Midbrain (tissue), 1 donor: ENCODE data around the gene ENKD1.

Source experiments
- DNase-seq: peaks from one replicate; lab custom pipeline; 2025; lab: John Stamatoyannopoulos, UW

ENKD1 gene

GRCh38 chr16:67678354-67679023, 11.9 kb upstream of the ENKD1 start:
- DNase-seq, result no peak

GRCh38 chr16:67677712-67678111, 11.2 kb upstream of the ENKD1 start:
- DNase-seq, result no peak

- no peak for DNase-seq
These were observed 10.4 kb upstream of the ENKD1 start for GRCh38 chr16:67676939-67677338.

DNA sequence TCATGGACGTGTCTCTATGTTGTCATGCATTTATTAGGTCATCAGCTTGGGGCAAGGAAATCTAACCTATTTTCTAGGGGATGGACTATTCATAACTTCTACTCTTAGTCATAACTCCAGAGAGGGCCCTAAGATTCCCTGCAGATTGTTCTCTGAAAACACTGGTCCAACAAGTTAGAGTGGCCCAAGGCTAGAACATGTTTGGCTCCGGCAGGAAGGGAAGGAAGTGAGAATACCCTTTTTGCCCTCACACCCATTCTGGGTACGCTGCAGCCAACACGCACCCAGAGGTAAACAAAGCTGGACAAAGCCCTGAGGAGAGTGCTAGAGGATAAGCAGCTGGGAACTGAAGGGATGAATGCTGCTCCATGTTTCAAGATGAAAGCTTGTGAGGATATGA, 10.0 kb upstream of the ENKD1 start:
- DNase-seq, result no peak

GRCh38 chr16:67675999-67676398, 9.4 kb upstream of the ENKD1 start:
- DNase-seq, result no peak

DNA sequence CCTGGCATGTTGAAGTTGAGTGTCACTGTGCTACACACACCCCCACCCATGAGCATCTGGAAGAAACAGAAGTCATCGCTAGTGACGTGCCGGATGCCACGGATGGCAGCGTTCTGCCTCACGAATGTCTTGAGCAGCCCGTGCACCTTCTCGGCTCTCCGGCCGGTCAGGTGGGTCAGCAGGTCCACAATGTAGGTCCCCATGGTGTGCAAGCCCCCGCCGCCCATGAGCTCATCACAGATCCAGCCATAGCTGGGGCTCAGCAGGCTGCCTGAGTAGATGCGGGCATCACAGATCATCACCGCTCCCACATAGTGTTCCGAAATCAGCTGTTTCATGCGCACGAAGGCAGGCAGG, 9.0 kb upstream of the ENKD1 start:
- DNase-seq, result no peak

DNA sequence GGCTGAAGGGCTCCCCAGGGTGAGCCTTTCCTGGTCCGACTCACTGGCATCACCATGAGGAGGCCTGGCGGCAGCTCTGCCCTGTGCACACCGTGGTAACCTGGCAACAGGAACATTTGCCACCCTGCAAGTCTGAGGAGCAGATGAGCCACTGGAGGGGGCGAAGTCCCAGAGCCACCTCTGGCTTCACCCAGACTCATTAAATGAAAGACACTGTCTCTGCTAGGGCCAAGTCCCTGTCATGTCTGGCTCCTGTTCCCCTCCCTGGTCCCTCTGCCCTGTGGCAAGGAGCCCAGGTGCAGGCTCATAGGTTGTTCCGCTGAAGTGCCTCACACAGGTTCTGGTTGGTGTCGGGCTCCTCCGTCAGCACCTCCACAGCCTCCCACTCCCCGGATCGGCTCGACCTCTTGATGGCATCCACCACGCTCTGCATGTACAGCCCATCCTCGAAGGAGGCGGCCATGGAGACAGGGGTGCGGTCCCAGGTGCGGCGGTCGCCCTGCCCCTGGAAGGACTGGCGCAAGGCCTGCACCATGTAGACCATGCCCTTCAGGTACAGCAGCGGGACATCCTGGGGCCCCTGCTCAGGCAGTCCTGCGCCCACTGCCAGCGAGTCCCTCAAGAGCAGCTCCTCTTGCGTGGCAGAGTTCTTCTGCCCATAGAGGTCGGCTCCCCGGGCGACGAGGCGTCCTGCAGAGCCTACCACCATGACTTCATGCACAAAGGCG, 8.5 kb upstream of the ENKD1 start:
- no peak for DNase-seq

DNA sequence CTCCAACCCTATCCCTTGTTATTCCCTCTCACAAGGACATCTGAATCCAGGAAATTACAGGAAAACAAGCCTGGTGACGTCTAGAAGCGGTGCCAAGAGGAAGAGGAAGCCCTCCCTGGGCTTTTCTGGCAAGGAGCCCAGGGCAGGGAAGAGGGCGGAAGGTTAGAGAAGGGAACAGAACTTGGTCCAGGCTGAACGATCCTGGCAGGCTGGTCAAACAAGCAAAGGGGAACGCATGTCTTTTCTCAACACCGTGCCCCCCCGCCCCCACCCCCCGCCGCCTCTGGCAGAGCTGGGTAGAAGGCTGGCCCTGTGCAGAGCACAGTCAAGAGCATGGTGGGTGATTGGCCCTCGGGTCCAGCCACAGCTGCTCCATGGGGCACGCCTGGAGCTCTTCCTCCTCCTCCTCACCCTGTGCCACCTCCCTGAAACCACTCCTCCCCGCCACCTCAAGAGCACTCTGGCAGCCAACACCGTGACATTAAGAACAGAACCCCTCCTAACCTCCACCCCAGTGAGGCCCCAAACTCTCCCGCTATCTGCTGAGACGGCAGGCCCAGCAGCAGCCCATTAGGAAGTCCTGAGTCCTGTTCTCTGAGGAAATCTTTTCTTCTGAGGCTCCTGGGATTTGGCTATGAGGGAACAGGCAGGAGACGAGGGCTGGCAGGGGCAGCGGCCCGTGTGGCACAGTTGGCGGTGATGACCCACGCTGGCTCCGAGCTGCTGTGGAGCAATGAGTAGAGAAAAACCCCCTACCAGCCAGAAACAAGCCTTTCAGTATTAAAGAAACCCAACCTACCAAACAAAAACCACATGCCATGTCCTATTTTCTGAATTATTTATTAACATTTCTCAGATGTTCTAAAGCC, 7.4 kb upstream of the ENKD1 start:
- peak; percentile 20 for DNase-seq

GRCh38 chr16:67672739-67673662, 6.5 kb upstream of the ENKD1 start:
- peak; percentile 44 for DNase-seq

GRCh38 chr16:67672306-67672705, 5.8 kb upstream of the ENKD1 start:
- DNase-seq, result no peak

GRCh38 chr16:67669499-67670101, 3.0 kb upstream of the ENKD1 start:
- no peak for DNase-seq

GRCh38 chr16:67668495-67669157, 2.1 kb upstream of the ENKD1 start:
- no peak for DNase-seq

DNA sequence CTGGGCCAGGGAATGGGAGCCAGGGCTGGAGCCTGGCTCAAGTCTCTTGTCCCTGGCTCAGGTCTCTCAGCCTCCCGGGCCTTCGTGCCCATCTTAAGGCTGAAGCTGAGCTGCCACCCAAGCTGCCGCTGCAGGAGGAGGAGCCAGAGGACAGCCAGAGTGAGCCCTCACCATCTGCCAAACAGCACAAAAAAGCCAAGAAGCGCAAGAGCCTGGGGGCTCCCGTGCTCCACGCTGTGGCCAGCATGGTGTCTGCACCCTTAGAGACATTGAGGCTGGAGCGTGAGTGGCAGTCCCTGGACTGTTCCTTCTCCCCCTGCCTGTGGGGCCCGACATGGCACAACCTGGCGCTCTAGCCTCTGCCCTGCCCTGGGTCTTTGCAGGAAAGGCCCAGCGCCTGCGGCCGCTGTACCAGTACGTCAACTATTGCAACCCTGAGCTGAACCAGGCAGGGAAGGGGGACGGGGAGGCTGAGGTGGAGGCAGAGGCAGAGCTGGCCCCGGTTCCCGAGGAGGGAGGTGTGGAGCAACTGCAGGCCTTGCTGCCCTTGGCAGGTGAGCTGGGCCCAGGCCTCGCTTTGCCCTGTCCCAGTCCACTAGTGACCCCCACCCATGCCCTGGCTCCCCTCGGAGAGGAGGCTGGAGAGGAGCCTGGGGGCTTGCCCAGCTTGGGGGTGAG, 1.4 kb upstream of the ENKD1 start:
- peak; percentile 85 for DNase-seq

- DNase-seq, result no peak
These were observed 885 bp upstream of the ENKD1 start for GRCh38 chr16:67667453-67667816.

DNA sequence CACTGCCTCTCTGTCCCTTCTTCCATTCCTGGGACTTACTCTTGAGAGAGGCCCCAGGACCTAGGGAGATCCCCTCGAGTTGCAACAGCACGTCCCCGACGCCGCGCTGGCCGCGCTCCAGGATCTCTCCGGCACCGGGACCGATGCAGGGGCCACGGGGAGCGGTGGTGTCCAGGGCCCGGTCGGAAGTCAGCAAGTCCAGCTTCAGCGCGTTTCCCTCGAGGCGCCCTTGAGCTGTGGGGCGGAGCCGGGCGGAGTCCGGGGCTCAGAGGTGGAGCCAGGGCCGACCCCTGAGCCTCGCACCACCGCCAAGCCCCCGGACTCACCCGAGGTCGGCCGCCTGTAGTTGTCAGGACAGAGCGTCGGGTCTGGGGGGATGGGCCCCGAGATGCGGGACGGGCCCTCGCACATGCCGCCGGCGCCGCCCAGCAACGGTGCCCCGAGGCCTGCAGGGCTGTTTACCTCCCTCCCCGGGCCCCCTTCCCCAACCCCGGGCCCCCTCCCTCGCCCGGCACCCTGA, 458 bp downstream of the ENKD1 start:
- no peak for DNase-seq

- DNase-seq, result no peak
These were observed 952 bp downstream of the ENKD1 start for GRCh38 chr16:67665598-67665997.

- DNase-seq, result no peak
These were observed 1.7 kb downstream of the ENKD1 start for GRCh38 chr16:67664871-67665270.

DNA sequence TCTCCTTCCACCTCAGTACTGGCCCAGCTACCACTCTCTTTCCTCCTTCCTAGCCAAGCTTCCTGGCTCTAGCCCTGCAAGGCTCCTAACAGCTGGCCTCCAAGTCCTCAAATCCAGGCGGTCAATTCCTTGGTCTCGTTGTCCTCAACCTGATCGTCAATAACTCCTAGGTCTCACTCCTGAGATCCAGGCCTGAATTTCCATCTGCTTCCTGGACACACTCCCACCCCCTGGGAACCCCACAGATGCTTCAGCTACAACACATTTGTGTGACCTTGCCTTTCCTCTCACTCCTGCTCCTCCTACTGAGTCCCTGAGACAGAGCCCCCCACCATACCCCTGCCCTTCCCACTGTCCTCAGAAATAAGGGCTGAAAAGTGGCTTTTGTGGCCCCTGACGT, 2.3 kb downstream of the ENKD1 start:
- DNase-seq, result no peak

DNA sequence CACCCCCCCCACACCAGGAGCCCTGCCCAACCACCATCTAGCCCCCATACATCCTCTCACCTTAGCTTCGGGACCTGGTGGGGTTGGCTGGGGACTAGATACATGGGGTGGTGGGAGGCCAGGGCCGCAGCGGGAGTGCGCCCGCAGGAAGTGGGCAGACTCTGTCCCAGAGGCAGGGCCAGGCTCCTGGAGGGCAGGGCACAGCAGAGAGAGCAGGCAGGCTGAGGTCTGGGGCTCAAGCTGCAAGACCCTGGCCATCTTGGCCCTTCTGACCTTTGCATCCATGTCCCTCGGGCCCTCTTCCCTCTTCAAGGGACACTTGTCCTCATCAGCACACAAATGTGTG, 2.7 kb downstream of the ENKD1 start:
- no peak for DNase-seq
